ENCODE results near the gene CMTM1. TPM values are rescaled to one million over a fixed set of nuclear protein-coding genes. Genes with fewer than 3 reads are reported as not detected.
"Not testable (repeated sequence)": the region's sequence is repeated elsewhere in the genome, so short reads cannot be mapped to it uniquely, and the experiment has no call there.

Gene CMTM1
- total RNA-seq, 1 donor from 2014 or later = 1.4 TPM

DNA sequence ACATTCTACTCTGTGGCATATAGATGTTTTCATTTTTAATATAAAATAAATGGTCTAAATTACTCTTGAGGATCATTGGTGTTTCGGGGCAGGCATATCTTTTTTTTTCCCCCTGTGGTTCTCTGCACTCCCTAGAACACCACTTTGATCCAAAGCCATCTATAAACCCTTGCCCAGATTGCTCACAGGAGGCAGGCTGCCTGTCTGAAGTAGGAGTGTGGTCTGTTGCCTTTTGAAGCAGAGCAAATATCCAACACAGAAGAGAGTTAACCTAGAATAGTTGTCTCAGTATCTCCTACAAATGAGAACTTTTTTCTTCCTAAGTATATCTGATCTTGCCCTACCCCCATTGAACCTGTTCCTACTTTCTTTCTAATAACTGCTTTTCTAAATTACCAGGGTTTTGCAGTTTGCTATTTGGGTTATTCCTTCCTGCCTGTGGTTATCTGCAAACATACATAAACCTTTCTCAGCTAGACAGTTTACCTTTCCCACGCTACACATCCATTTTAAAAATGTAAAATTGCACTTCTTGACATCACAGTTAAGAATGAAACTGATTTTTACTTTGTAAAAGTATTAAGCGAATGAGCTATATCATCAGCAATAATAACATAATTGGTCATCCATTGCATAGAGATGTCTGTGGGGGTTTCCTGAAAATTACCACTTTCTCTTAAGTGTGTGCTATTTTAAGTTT is 4.7 kb upstream of the CMTM1 start:
- DNase-seq (ENCODE audit: low read depth) = no peak

- DNase-seq (ENCODE audit: low read depth) = no peak
Measured at GRCh38 chr16:66562409-66562808, 3.8 kb upstream of the CMTM1 start.

DNA sequence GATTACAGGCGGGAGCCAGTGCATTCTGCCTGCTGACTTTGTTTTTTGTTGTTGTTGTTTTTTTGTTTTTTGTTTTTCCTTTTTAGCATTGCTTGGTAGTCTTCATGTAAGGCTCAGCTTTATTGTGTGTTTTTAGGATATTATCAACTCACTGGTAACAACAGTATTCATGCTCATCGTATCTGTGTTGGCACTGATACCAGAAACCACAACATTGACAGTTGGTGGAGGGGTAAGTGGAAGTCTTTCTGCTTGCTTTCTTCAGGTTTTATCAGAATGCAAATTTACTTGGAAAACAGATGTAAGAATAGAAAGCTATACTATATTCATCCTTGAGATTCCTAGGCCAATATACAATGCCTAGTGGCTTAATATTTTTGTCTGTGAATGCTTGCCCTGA is 3.3 kb upstream of the CMTM1 start:
- DNase-seq (ENCODE audit: low read depth) = no peak

GRCh38 chr16:66563574-66564334 is 2.5 kb upstream of the CMTM1 start:
- no peak for DNase-seq (ENCODE audit: low read depth)

DNA sequence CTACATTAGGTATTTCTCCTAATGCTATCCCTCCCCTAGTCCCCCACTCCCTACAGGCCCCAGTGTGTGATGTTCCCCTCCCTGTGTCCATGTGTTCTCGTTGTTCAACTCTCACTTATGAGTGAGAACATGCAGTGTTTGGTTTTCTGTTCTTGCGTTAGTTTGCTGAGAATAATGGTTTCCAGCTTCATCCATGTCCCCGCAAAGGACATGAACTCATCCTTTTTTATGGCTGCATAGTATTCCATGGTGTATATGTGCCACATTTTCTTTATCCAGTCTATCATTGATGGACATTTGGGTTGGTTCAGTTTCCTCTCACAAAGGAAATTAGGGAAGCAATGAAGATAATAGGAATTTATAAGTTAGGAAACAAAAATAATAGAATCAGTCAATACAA is 1.0 kb downstream of the CMTM1 start:
- not testable (repeated sequence) for DNase-seq (ENCODE audit: low read depth)

DNA sequence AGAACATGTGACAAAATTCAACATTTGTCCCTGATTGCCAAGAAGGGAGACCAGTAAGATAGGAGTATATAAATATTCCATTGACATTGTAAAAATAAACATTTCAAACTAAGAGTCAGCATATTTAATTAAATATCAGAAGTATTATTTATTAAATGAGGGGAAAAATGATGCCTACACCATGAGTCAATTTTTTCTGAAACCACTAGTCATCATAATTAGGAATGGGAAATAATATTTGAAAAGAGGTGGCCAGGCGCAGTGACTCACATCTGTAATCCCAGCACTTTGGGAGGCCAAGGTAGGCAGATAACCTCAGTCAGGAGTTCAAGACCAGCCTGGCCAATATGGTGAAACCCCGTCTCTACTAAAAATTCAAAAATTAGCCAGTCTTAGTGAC is 2.1 kb downstream of the CMTM1 start:
- no peak for DNase-seq (ENCODE audit: low read depth)

DNA sequence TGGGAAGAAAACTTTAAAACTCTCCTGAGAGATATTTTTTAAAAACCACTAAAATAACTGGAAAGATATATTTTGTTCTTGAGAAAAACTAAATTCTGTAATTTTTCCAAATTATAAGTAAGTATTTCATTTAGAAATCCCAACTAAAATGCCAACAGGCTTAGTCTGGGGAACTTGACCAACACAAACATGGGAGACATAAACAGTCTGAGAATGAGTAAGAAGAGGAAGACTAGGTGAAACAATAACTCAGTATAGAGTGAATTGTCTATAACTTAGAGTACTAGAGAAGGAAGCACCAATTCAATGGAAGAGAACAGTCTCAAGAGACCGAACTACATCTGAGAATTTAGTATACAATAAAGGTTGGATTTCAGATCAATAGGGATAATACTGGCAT is 2.9 kb downstream of the CMTM1 start:
- no peak for DNase-seq (ENCODE audit: low read depth)

GRCh38 chr16:66569827-66570405 is 3.7 kb downstream of the CMTM1 start:
- DNase-seq (ENCODE audit: low read depth) = peak; percentile 32

GRCh38 chr16:66572356-66572755 is 6.1 kb downstream of the CMTM1 start:
- no peak for DNase-seq (ENCODE audit: low read depth)

- no peak for DNase-seq (ENCODE audit: low read depth)
Measured at GRCh38 chr16:66574081-66574480, 7.8 kb downstream of the CMTM1 start.

GRCh38 chr16:66574531-66574930 is 8.3 kb downstream of the CMTM1 start:
- no peak for DNase-seq (ENCODE audit: low read depth)

GRCh38 chr16:66575060-66575459 is 8.8 kb downstream of the CMTM1 start:
- DNase-seq (ENCODE audit: low read depth) = no peak

- DNase-seq (ENCODE audit: low read depth) = no peak
Measured at GRCh38 chr16:66576296-66576695, 10.1 kb downstream of the CMTM1 start.

- no peak for DNase-seq (ENCODE audit: low read depth)
Measured at GRCh38 chr16:66578651-66579531, 12.7 kb downstream of the CMTM1 start, which contains the start of gene CMTM2. Gene CMTM2, plus strand, starts transcription at chr16:66579463. Its CDS starts 145 bp downstream, at chr16:66579608.

DNA sequence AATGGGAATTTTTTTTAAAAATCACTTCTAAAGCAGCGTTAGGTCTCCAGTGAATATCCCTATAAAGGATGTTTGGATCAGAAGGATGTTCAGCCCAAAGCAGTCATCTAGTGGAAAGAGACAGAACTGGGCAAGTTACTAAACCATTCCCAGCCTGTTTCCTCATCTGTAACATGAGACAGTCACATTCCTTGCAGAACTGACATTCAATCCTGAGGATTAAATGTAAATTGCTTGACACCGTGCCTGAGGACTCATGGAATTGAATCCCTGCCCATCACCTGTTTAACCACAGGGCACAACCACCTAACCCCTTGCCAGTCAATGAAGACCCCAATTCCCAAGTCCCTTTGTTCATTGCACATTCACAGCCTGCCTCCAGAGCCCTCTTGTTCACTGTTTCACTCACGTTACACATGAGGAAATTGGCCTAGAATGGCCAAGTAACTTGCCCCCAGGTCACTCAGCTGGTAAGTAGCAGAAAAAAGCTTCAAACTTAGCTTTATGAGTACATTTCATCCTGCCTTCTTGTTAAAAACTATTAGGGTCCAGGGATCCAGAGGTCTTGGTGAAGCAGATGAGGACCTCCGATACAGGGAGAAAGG is 14.5 kb downstream of the CMTM1 start:
- peak; percentile 89 for DNase-seq (ENCODE audit: low read depth)

- no peak for DNase-seq (ENCODE audit: low read depth)
Measured at GRCh38 chr16:66581246-66581952, 15.2 kb downstream of the CMTM1 start.

DNA sequence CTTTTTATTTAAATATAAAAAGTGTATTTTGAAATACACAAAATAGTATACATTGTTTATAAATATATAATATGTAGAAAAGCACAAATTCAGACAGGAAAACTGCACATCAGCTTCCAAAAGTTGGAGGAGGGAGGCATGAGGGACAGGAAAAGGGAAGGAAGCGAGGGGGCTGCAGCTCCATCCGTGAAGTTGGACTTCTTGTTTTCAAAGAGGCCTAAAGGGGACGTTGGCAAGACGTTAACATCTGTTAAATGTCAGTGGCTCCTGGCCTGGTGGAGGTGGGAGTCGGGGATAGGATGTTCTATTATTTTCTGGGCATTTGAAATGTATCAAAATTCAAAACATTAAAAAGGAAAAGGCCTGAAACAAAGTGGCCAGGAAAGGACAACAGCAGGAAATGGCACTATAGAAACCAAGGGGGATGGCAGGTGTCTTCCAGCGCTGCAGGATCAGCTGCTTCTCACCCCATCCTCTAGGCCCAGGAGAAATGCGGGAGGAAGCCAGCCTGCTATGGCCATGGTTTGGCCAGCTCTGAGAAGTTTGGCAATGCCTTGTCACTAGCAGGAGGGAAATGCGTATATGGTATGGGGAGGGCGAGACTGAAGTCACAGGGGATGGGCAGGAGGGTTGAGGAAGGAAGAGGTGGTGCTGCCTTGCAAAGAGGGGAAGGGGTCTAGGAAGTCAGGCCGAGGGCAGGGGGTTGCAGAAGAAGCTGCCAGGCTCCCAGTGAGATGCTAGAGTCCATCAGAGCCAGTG is 19.4 kb downstream of the CMTM1 start:
- DNase-seq (ENCODE audit: low read depth) = no peak

DNA sequence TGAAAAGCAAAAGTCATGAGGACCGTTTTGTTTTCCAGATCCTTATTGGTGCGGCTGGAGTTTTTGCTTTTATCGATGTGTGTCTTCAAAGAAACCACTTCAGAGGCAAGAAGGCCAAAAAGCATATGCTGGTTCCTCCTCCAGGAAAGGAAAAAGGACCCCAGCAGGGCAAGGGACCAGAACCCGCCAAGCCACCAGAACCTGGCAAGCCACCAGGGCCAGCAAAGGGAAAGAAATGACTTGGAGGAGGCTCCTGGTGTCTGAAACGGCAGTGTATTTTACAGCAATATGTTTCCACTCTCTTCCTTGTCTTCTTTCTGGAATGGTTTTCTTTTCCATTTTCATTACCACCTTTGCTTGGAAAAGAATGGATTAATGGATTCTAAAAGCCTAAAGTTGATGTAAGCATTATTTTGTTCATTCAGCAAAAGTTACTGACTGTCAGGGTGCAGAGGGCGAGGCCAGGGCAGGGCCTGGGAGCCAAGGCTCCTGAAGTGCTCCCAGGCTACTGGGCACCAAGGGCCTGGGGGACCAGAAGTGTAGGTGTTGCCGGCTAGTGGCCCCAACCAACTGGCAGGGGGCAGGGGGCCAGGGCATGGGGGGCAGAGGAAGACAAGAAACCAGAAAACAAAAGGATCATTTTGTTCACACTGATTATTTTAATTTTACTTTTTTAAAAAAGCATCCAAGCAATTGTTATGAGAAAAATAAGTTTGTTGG is 21.8 kb downstream of the CMTM1 start:
- DNase-seq (ENCODE audit: low read depth) = no peak

Data from myocyte (in vitro differentiated cells).